Prostate gland (tissue), 2 donors: ENCODE measurements around the gene NTM.

Experiments
- CTCF ChIP-seq, 4 experiments: fragments of 200-600 bp in 2 of 4; fragments of 450-650 bp in 2 of 4; sonication (generic) in 2 of 4; IDR thresholded peaks; 1 replicate in 3 of 4; 2 replicates in 1 of 4; pipeline ENCODE4 v1.5.1; 2016 to 2019; ENCODE audit warnings: antibody characterized with exemption in 4 of 4, mild to moderate bottlenecking in 2 of 4, moderate library complexity in 2 of 4
- POLR2A ChIP-seq: fragments of 450-650 bp; IDR thresholded peaks from one replicate; pipeline ENCODE4 v1.6.1; 2016; ENCODE audit warnings: antibody characterized with exemption, mild to moderate bottlenecking

GRCh38 chr11:131597890-131598289, 227.5 kb downstream of the NTM start:
- no peak for TF ChIP-seq CTCF (IDR thresholded peaks at IDR 0.05)
- TF ChIP-seq POLR2A, result no peak
